Fibroblast of the aortic adventitia (primary cell): Measurements from ENCODE around the gene LYPD3. TPM values are rescaled to one million over a fixed set of nuclear protein-coding genes. Genes with fewer than 3 reads are reported as not detected.

Source experiments
- DNase-seq: peaks from one replicate; pipeline ENCODE4 v3.0.0-alpha.2; 2010; ENCODE audit warnings: low read depth
- H3K4me3 ChIP-seq: 2 replicates; pipeline ENCODE4 v1.5.1; 2011; ENCODE audit warnings: low read depth, mild to moderate bottlenecking, control low read depth, low read length, moderate library complexity
- CTCF ChIP-seq: IDR thresholded peaks from 2 replicates; pipeline ENCODE4 v1.5.1; 2011; ENCODE audit warnings: mild to moderate bottlenecking, low read length, control low read depth, inconsistent platforms; ENCODE audit not compliant: insufficient read depth
- total RNA-seq: library from RNA; depleted of rRNA; stranded (reverse); fragments of >200 nt; gene quantifications from 2 replicates; pipeline ENCODE4 v1.2.3, GENCODE V29; 2012; ENCODE audit warnings: low replicate concordance

LYPD3 gene
- total RNA-seq, 1 donor, result 0.36 TPM

- no peak overlapping the region for H3K4me3 ChIP-seq
- no peak for DNase-seq
- no peak for TF ChIP-seq CTCF
Observed at GRCh38 chr19:43429395-43429794, 36.0 kb downstream of the LYPD3 start.

GRCh38 chr19:43425567-43426392 is 39.6 kb downstream of the LYPD3 start:
- peak; percentile 43 for DNase-seq
- H3K4me3 ChIP-seq, result no peak overlapping the region
- TF ChIP-seq CTCF, result peak; percentile 71

- H3K4me3 ChIP-seq, result no peak overlapping the region
- no peak for DNase-seq
- no peak for TF ChIP-seq CTCF
Observed at GRCh38 chr19:43423779-43424178, 41.6 kb downstream of the LYPD3 start.

GRCh38 chr19:43422689-43423066 is 42.7 kb downstream of the LYPD3 start:
- DNase-seq, result no peak
- no peak overlapping the region for H3K4me3 ChIP-seq
- no peak for TF ChIP-seq CTCF

GRCh38 chr19:43422000-43422688 is 43.3 kb downstream of the LYPD3 start:
- no peak overlapping the region for H3K4me3 ChIP-seq
- no peak for TF ChIP-seq CTCF
- no peak for DNase-seq

- TF ChIP-seq CTCF, result no peak
- DNase-seq, result no peak
- H3K4me3 ChIP-seq, result no peak overlapping the region
Observed at GRCh38 chr19:43420954-43421353, 44.5 kb downstream of the LYPD3 start.
